ENCODE results near the gene COX7A2.

COX7A2 gene, protein sequence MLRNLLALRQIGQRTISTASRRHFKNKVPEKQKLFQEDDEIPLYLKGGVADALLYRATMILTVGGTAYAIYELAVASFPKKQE

DNA sequence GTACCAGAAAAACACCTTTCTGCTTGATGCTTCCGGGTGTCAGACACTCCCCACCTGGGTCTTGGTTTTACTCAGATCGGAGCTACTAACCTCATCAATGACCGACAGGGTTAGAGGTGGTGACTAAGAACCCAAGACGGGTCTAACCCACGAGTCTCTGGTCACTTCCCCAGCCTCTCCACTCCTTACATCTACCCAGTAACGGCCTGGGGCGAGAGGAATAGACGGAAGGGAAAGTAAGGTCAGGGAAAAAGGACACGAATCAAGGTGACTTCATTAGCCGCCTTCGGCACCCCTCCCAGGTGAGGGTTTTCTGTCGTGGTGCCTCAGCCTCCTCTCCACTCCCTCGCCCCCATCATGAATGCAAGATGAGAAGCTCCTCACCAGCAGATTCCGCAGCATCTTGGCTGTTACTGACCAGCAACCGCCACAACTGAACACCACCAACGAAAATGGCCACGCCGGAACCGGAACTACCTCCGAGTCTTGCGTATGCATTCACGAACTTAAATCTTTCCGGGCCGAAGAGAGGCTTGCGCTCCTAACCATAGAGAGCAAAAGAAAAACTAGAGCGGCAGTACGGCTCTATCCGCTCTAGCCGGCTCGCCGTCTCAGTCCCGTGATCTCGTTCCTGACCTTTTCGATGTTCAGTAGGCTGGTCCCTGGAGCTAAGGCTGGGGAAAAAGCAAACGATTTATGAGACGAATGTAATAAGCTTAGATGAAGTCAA is at the start of gene COX7A2:
TSS of gene COX7A2 (minus strand) at position 469 of the 730 bp plus-strand sequence. CDS start at position 402, 67 bp downstream.
- peak; percentile 95 for DNase-seq

DNA sequence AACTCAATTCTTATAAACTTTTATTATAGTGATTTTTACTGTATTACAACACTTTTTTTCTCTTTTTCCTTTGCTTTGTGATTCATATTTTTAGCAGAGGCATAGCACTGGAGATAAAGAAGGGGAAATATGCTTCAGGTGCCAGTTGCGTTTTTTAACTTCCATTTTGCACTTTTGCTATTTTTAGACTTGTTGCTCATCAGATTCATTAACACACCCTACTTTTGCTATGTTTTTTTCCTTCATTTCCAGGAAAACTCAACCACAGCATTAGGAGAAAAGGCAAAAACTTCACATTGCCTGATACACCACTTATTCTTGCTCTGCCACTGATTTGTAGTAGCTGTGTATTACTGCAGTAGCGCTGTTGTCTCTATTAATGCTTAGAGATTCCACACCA is 49.0 kb upstream of the COX7A2 start:
- no peak for DNase-seq

DNA sequence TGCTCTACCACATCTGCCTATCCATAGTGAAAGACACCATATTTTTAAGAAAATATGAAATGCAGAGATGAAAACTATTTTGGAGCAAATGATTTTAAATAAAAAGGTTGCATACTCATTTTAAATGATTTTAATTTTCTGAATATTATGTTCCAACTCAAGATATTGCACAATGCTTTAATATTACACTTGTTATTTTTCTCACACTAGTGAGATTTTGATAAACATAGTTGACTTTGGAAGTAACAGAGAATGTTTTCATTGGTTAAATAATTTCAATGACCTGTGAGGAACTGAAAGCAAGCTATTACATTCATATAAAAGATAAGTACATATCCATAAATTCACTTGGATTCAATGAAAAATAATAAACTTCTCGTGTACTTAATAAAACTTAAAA is 48.1 kb upstream of the COX7A2 start:
- DNase-seq: no peak

DNA sequence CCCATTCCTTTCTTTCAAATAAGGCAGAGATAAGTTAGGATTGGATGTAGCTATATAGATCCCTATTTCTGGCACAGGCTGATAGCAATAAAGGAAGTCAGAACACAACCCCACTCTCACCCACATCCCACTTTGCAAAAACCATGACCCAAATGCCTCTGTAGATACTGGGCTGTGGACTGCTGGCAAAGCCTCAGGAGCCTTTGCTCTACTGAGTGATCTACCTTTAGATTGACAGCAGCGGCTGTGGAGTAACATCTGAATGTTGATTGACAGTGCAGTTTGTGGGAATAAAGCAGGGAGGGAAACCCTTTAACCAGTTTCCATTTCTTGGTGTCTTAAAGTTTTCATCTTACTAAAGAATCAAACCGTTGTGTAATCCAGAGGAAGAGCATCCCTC is 47.7 kb upstream of the COX7A2 start:
- no peak for DNase-seq

DNA sequence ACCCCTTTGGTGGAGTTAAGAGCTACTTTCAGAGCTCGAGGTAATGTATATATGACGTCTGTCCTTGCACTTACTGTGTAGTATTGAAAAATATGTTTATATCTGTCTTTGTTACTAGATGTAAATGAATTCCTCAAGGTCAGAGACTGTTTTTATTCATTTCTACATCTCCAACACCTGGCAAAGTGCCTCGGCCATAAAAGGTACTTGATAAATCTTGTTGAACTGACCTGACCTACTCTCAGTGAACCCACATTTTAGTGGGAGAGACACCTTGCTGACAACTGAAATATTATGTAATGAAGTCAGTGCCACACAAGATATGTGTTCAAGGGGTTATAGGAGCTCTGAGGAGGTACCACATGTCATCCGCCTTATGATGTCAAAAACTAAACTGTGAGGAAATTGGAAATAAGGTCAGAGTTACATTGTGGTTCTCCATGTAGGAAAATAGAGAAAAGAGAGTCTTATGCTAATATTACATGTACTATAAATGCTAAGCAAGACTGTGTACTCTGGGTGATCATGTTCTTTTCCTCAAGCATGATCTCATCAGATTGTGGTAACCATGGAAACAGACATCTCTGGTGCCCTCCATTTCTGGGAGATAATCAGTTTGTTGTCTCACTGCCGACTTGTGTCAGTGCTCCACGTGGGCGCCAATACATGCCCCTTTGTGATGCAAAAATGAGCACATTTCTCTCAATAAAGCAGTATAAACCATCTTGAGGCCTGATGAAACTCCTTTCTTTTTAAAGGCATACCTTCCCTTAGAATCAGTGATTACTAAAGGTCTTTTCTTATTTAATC is 46.7 kb upstream of the COX7A2 start:
- DNase-seq: no peak

DNA sequence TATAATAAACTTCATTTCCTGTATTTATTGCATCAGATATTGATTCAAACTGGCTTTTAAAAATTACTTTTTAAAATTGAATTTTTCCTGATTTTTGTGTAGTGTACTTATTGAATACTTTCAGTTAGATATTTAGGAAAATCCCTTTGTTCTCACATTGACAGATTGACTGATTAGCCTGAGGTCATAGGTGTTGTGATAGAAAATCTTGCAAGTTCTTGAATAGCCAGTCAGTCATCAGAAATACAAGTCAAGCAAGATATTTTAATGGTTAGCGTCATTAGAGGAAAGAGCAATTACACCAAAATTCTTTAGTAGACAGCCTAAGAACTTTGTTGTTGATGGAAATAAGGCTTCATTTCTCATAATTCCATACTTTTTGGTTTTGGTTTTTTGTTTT is 44.4 kb upstream of the COX7A2 start:
- DNase-seq: no peak

DNA sequence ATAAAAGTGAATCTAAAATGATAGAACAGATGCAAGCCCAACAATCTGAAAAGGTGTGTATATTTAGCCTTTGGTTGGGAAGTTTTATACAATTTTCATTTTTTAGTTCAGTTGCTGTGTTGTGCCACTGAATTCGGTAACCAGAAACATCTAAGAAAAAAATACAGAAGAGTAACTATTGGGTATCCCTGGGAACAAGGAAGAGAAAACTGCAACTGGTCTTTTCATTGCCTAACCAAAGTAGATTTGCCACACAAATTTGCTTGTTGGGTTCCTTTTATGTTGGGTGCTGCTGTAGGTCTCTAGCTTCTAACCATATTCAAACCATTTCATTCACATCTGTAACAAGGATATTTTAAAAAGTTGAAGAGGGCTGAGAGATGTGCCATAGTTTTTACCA is 43.8 kb upstream of the COX7A2 start:
- no peak for DNase-seq

DNA sequence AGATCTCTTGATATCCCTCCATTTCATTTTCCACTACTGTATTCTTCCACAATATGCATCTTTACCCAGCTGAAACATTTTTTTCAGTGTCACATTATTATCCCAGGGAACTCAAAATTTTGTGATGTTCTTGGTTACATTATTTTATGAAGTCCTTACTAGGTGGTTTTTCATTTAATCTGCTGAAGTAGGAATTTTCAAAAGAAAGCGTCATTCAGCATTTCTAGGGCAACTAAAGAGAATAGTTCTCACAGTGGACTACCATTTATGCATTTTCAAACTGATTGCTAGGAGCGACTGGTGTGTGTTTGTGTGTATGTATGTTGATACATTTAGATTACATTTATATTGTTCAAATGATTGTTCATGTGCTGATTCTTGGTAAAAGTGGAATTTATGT is 43.4 kb upstream of the COX7A2 start:
- no peak for DNase-seq

DNA sequence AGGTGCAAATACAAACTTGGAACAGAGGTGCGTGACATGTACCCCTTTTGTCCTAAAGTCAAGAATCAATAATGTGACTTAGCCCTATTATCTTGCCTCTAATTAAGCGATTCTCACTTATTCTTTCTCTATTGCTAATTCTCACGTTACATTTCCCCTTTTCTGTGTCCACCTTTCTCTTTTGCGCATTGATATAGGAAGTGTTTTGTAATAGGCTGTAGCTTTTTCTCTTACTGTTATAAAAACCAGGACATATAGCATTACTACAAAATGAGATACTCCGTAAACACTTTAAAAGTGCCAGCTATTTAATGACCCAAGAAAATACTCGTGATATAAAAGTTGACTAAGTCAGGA is 41.7 kb upstream of the COX7A2 start:
- no peak for DNase-seq

DNA sequence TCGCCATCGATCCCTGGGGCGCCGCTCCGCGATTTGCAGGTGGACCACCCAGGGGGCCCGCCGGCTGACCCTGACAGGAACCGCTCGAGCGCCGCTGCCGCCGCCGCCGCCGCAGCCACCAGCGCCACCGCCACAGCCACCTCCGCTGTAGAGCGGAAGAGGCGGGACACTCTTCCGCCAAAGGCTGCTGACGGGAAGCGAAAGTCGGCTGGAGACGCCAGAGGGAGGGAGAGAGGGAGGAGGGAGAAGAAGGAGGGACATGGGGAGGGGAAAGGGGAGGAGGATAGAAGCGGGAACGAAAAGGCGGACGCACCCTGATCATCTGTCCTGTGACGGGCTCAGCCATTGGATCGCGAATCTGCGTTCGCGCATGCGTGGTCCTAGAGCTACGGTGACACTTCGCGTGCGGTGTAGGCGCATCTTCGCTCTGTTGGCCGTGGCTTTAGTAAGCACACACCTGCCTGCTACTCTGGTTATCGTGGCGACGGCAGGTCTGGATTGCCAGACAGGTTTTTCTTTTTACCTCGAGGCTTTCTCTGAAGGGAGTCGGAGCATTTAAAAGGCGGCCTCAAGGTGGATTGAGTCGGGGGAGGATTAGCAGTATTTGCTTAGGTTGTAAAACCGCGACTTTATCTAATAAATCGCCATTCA is 41.2 kb upstream of the COX7A2 start, which contains the start of gene TMEM30A:
TSS of gene TMEM30A (minus strand) at position 161 of the 651 bp plus-strand sequence. CDS start at position 7, 154 bp downstream.
- DNase-seq: peak; percentile 99

DNA sequence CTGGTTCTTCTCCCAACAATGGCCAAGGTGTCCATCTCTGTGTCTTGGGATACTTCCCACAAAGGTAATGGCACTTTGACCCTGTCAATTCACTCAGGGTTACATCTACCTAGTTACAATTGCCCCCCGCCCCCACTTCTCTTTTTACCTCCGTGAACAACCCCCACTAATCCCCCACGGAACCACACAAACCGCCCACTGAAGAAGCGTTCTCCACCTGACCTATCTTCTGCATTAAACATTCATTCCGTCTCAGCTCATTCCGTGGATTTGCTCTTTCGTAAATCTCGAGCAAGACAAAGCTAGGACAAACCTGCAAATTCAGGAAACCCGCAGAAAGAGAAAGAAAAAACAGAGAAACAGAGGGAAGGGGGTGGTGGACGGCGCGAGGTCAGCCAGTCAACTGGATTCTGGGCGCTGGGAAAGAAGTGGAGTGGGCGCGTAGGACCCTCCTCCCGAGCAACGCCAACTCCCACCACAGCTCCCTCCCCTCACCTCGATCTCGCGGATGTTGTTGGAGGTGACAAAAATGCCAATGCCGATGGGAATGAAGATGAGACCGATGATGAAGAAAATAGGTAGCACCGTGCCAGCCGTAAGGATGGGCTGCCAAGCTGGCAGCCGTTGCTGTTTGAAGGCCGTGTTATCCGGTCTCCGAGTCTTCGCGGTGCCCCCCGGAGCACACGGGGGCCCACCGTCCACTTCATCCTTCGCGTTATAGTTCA is 40.5 kb upstream of the COX7A2 start:
- DNase-seq: peak; percentile 18

DNA sequence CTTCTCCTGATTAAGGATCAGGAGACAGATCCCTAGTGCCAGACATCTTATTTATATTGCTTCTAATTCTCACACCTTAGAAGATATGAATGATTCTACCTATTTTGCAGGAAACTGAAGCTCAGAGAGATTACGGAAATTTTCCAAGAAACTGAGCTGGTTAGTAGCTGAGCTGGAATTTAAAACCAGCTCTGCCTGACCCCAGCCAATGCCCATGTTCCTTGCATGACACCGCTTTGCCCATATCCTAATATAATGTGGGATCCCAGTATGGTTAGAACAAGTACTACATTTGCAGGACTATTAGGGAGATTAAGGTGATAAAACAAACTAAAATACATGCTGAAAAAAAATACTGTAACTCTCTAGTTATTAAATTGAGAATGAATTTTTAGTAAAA is 39.1 kb upstream of the COX7A2 start:
- no peak for DNase-seq

DNA sequence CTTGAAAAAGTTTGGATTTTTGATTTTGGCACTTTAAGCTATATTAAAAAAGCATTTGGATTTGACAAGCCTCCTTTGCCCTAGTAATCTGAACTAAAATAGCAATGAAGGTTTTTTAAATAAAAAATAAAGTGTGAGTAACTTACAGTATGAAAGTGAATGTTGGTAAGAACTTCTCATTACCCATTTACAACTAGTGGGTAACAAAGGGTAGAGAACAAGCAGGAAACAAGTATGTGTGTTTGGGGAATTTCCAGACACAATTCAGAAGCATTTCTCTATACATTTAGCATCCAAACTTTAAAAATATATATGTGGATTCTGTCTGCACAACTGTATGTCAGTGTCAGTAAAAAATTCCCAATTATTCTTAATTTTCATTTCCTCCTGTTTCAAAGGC is 38.1 kb upstream of the COX7A2 start:
- peak; percentile 29 for DNase-seq

DNA sequence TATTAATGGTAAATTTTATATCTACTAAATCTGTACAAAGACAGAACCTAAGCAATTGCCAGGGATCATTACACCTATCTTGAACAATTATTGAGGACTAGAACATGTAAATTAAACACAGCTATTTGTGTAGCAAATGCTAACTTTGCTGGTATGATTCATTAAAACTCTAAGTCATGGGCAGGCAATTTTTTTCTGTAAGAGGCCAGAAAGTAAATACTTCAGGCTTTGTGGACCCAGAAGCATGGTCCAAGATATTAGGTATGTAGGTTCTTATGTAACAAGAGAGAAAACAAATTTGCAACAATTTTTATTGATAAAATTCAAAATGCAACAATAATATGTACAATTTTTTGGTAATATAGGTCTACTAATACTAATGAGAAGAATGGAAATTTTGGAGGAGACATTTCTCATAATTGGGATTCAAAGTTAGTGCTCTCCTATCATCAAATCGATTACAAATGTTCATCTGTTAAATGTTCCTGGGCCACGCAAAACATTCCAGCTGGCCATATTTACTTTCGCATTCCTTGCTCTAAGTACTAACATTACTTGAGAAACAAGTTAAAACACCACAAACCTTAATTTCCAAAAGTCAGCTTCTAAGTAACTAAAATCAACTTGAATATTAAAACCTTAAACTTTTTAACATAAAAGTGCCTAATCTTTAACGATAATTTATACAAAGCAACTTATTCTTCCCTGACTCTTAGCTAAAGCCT is 36.7 kb upstream of the COX7A2 start:
- no peak for DNase-seq

DNA sequence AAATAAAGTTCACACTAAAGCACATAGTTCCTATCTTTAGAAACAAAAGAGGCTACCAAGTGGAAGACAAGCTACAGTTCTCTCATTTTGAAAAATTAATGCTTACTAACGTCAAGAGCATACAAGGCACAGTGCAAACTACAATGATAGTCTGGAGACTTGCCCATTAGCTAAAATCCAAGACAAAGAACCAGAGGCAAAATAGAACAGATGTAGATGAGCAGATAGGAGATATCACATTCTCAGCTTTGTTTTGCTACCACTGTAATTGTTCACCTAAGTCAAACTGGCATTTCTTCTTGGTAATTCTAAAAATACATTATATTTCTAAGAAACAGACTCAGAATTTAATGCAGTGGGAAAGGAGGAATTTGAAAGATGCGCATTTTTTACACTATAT is 35.8 kb upstream of the COX7A2 start:
- DNase-seq: no peak

DNA sequence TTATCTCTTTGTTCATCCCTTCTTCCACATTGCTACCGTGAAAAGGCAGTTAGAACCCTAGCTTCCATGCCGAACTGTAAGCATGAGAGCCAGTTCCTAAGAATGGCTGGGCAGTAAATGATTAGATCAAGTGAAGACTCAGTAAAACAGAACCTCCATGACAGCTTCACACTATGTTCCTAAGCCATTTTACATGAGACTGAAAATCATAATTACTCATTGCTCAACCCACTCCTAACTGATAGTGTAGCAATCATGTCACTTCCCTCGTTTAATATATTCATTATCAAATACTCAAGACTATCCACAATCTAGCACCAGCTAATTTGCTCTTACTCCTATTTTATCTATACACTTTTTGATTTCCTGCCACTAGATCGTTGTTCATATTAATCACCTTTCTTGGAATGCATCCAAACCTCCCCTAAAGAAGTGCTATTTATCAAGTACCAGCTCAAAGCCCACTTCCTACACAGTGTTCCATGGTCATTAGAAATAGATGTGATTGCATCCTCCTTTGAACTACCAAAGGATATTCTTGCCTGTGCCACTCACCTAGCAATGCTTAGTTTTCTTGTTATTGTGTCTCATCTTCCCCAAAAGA is 35.0 kb upstream of the COX7A2 start:
- no peak for DNase-seq

DNA sequence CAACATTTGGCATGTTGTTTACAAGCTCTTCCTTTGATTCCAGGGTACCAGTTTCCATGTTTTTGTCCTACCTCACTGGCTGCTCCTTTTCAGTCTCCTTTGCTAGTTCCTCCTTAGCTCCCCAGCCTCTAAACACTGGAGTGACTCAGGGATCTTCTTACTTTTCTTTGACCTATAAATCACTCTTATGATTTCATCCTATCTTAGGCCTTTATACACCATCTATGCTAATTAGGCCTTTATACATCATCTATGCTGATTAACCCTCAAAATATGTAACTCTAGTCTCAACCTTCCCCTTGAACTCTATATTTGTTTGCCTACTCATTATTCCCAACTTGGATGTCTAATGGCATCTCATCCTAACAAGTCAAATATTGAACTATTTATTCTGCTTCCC is 31.5 kb upstream of the COX7A2 start:
- DNase-seq: no peak

DNA sequence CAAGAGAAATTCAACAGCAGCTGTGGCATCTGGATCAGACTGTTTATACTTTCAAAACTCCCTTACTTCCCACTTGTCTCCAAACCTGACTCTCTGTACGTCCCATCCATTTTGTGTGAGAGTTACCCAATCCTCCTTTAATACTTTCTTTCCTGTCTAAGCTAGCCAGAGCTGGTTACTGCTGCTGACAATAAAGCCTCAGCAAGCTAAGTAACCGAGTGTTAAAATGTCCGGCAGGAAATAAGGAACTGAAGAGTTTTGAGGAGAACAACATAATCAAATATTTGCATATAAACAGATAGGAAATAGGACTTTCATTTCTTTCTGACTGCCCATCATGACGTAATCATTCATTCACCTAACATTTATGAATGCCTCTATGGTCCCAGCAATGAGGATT is 29.4 kb upstream of the COX7A2 start:
- no peak for DNase-seq

DNA sequence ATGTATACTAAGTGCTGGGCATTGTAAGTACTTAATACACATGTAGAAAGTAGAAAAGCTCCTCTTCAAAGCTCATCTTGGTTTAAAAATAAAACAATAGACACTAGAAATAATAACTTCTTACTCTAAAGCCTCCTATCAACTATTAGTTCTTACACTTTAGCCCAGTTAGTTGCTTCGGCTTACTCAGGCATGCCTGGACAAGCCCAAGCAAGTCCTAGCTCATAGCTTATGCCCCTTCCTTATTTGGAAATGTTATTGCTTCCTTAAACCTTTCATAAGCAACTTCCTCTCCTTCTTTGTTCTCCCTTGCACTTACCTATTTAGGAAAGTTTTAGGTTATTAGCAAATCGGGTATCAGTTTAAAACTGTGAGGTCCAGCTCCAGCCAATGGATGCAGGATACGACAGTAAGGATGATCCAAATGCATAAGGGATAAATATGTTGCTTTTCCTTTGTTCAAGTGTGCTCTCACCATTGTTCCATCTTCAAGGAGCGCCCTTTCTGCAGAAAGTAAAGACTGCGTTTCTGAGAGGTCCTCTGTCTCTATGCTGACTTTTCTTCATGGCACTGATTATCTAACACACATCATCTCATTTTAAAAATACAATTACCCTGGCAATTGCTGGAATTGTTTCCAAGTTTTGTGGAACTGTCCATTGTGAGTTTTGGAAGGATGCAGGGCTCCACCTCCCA is 28.7 kb upstream of the COX7A2 start:
- no peak for DNase-seq

DNA sequence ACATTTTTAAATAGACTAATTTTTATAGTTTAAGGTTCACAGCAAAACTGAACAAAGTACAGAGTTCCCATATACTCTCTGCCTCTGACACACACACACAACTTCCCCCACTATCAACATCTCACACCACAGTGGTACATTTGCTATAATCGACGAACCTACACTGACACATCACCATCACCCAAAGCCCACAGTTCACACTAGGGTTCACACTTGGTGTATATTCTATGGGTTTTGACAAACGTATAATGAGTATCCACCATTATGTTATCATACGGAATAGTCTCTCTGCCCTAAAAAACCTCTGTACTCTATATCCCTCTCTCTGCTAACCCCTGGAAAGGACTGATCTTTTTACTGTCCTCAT is 25.4 kb upstream of the COX7A2 start:
- no peak for DNase-seq
